PC-3 (cell line): ENCODE data around the gene HPN.

ENCODE experiments used
- EZH2 ChIP-seq: fragments of 300-600 bp; sonication (generic); IDR thresholded peaks from one replicate; pipeline ENCODE4 v1.6.1; 2017; ENCODE audit warnings: antibody characterized with exemption, mild to moderate bottlenecking, low read length; ENCODE audit not compliant: unreplicated experiment
- EZH2phosphoT487 ChIP-seq: fragments of 300-600 bp; sonication (generic); IDR thresholded peaks from 2 replicates; pipeline ENCODE4 v1.6.1; 2018; ENCODE audit warnings: mild to moderate bottlenecking, antibody characterized with exemption, low read length, borderline replicate concordance
- TF ChIP-seq, protein P1 (sequence below): fragments of 300-600 bp; sonication (generic); conservative IDR thresholded peaks from 2 replicates; pipeline ENCODE4 v1.5.1; 2017; ENCODE audit warnings: antibody characterized with exemption, low read depth, mild to moderate bottlenecking, low read length

DNA sequence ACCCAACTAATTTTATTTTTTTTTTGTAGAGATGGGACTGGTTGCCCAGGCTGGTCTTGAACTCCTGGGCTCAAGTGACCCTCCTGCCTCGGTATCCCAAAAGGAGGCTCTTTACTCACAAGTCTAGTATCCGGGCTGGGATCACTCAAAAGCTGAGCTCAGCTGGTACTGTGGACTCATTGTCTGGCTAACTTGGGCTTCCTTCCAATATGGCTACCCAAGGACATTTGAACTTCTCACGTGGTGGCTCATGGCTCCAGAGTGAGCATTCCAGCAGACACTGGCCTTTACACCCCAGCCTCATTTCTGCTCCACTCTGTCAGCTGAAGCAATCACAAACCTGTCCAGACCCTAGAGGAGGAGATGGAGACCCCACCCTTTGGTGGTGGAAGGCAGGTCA is 28.9 kb downstream of the HPN start:
- TF ChIP-seq, protein P1, sequence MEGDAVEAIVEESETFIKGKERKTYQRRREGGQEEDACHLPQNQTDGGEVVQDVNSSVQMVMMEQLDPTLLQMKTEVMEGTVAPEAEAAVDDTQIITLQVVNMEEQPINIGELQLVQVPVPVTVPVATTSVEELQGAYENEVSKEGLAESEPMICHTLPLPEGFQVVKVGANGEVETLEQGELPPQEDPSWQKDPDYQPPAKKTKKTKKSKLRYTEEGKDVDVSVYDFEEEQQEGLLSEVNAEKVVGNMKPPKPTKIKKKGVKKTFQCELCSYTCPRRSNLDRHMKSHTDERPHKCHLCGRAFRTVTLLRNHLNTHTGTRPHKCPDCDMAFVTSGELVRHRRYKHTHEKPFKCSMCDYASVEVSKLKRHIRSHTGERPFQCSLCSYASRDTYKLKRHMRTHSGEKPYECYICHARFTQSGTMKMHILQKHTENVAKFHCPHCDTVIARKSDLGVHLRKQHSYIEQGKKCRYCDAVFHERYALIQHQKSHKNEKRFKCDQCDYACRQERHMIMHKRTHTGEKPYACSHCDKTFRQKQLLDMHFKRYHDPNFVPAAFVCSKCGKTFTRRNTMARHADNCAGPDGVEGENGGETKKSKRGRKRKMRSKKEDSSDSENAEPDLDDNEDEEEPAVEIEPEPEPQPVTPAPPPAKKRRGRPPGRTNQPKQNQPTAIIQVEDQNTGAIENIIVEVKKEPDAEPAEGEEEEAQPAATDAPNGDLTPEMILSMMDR = no peak
- TF ChIP-seq EZH2 (no peak), EZH2phosphoT487 (no peak)
